ENCODE data around the gene SAMD4A.
"Not testable (repeated sequence)": the region's sequence is repeated elsewhere in the genome, so short reads cannot be mapped to it uniquely, and the experiment has no call there.

Gene SAMD4A

GRCh38 chr14:54597795-54598443 lies 31.0 kb downstream of the SAMD4A start:
- DNase-seq, result no peak

- no peak for DNase-seq
Observed at GRCh38 chr14:54599966-54600716, 33.2 kb downstream of the SAMD4A start.

- DNase-seq, result no peak
Observed at GRCh38 chr14:54600717-54601109, 33.8 kb downstream of the SAMD4A start.

GRCh38 chr14:54603362-54603761 lies 36.4 kb downstream of the SAMD4A start:
- DNase-seq, result no peak

GRCh38 chr14:54606178-54606577 lies 39.2 kb downstream of the SAMD4A start:
- peak; percentile 23 for DNase-seq

- DNase-seq, result no peak
Observed at GRCh38 chr14:54606631-54607133, 39.8 kb downstream of the SAMD4A start.

GRCh38 chr14:54609576-54609975 lies 42.6 kb downstream of the SAMD4A start:
- DNase-seq, result no peak

GRCh38 chr14:54610051-54610977 lies 43.4 kb downstream of the SAMD4A start:
- no peak for DNase-seq

- no peak for DNase-seq
Observed at GRCh38 chr14:54614296-54614695, 47.4 kb downstream of the SAMD4A start.

- DNase-seq, result no peak
Observed at GRCh38 chr14:54617467-54617866, 50.5 kb downstream of the SAMD4A start.

GRCh38 chr14:54621686-54622085 lies 54.8 kb downstream of the SAMD4A start:
- no peak for DNase-seq

GRCh38 chr14:54622192-54622958 lies 55.4 kb downstream of the SAMD4A start:
- DNase-seq, result no peak

- no peak for DNase-seq
Observed at GRCh38 chr14:54623279-54624004, 56.5 kb downstream of the SAMD4A start.

GRCh38 chr14:54624005-54624358 lies 57.1 kb downstream of the SAMD4A start:
- DNase-seq, result not testable (repeated sequence)

GRCh38 chr14:54625112-54625511 lies 58.2 kb downstream of the SAMD4A start:
- no peak for DNase-seq

- DNase-seq, result no peak
Observed at GRCh38 chr14:54627219-54627539, 60.3 kb downstream of the SAMD4A start.

GRCh38 chr14:54627540-54628363 lies 60.8 kb downstream of the SAMD4A start:
- DNase-seq, result peak; percentile 80

GRCh38 chr14:54629183-54629582 lies 62.3 kb downstream of the SAMD4A start:
- DNase-seq, result no peak

GRCh38 chr14:54629635-54630360 lies 62.9 kb downstream of the SAMD4A start:
- no peak for DNase-seq

GRCh38 chr14:54631016-54631415 lies 64.1 kb downstream of the SAMD4A start:
- no peak for DNase-seq
